Peyer's patch (tissue), 4 donors: ENCODE results near the gene LYPD4. TPM values are rescaled to one million over a fixed set of nuclear protein-coding genes. Genes with fewer than 3 reads are reported as not detected.
A peak's percentile ranks its signal among the peaks of the same experiment; 100 is the strongest.
"Not testable (repeated sequence)": the region's sequence is repeated elsewhere in the genome, so short reads cannot be mapped to it uniquely, and the experiment has no call there.

ENCODE experiments used
- DNase-seq, 3 donors: peaks; one replicate each; pipeline ENCODE4 v3.0.0-alpha.2; 2017 to 2019
- H3K27ac ChIP-seq, 4 donors: fragments of 200-600 bp; sonication (generic); one replicate each; pipeline ENCODE4 v1.5.1; 2016 to 2019
- H3K27me3 ChIP-seq, 2 donors: fragments of 200-600 bp; sonication (generic); one replicate each; pipeline ENCODE4 v1.5.1; 2019
- H3K36me3 ChIP-seq, 3 donors: fragments of 200-600 bp; sonication (generic); one replicate each; pipeline ENCODE4 v1.5.1; 2016 to 2019
- H3K4me1 ChIP-seq, 4 donors: fragments of 200-600 bp; sonication (generic); one replicate each; pipeline ENCODE4 v1.5.1; 2016 to 2019
- H3K4me3 ChIP-seq, 4 donors: fragments of 200-600 bp; sonication (generic); 1 replicate in 3 of 4; 2 replicates in 1 of 4; pipeline ENCODE4 v1.5.1; 2016 to 2019; ENCODE audit warnings: mild to moderate bottlenecking in 1 of 4
- H3K9me3 ChIP-seq, 4 donors: fragments of 200-600 bp; sonication (generic); one replicate each; pipeline ENCODE4 v1.5.1; 2016 to 2019; ENCODE audit warnings: mild to moderate bottlenecking in 1 of 4
- POLR2A ChIP-seq, 2 donors: fragments of 450-650 bp; IDR thresholded peaks; one replicate each; pipeline ENCODE4 v1.5.1; 2017; ENCODE audit warnings: antibody characterized with exemption in 2 of 2, mild to moderate bottlenecking in 2 of 2, moderate library complexity in 2 of 2
- total RNA-seq, 4 donors: library from RNA; depleted of rRNA; stranded (reverse); fragments of >200 nt; gene quantifications; one replicate each; pipeline ENCODE4 v1.1.0, GENCODE V29; 2016
- TF ChIP-seq, protein P1 (sequence below), 6 experiments: fragments of 450-650 bp in 4 of 6; fragments of 200-600 bp in 2 of 6; sonication (generic) in 1 of 6; IDR thresholded peaks; one replicate each; pipeline ENCODE4 v1.5.1; 2017 to 2019; ENCODE audit warnings: antibody characterized with exemption in 6 of 6, mild to moderate bottlenecking in 3 of 6, moderate library complexity in 1 of 6

LYPD4 gene
- total RNA-seq, 4 donors from 2014 or later: not detected

DNA sequence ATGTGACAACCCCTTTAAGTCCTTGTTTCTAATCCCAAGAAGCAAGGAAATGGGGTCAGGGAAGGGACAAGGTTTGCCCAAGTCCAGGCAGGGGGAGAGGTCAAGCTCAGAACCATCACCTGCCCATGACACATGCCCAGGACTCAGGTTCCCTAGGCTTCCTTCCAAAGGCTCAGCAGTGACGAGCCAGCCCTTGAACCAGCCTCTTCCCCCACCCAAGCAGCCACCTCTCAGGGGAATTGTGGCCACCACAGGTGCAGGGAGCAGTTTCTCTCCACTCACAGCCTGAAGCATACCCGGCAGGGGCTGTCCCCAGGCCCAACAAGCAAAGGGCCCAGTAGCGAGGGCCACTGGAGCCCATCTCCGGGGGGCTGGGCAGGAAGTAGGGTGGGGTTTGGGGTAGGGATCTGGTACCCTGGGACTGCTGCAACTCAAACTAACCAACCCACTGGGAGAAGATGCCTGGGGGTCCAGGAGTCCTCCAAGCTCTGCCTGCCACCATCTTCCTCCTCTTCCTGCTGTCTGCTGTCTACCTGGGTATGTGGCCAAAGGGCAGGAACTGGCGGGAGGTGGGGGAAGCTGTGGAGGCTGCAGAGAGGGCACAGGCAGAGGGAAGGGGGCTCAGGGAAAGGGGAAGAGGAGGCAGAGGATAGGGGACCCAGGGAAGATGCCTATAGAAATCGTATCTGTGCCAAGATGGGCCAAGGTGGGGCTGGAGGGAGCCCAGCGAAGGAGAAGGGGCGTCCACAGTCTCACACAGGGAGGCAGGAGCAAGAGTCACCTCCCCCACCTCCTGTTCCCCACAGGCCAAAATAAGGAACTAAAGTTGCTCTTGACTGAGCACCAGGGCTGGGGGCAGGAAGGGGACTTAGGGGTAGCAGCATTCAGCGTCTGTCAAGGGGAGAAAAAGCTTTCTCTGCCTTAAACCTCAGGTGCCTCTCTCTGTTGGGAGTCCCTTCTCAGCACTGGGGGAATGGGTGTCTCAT lies 32.7 kb upstream of the LYPD4 start, which contains the start of gene CD79A:
Gene CD79A (plus strand): TSS at position 433 of the 986 bp plus-strand sequence. CDS start 26 bp downstream, at position 459.
- peak within 1 kb of the TSS in 2 of 4 donors; percentile 55 to 58 for H3K4me3 ChIP-seq
- peaks cover 0 to 47% (median 30%) of the 10 kb centered on the region in 4 donors for H3K4me1 ChIP-seq
- DNase-seq: peak in 2 of 3 donors; percentile 94
- no peak for TF ChIP-seq POLR2A (IDR thresholded peaks at IDR 0.05)
- TF ChIP-seq, protein P1, sequence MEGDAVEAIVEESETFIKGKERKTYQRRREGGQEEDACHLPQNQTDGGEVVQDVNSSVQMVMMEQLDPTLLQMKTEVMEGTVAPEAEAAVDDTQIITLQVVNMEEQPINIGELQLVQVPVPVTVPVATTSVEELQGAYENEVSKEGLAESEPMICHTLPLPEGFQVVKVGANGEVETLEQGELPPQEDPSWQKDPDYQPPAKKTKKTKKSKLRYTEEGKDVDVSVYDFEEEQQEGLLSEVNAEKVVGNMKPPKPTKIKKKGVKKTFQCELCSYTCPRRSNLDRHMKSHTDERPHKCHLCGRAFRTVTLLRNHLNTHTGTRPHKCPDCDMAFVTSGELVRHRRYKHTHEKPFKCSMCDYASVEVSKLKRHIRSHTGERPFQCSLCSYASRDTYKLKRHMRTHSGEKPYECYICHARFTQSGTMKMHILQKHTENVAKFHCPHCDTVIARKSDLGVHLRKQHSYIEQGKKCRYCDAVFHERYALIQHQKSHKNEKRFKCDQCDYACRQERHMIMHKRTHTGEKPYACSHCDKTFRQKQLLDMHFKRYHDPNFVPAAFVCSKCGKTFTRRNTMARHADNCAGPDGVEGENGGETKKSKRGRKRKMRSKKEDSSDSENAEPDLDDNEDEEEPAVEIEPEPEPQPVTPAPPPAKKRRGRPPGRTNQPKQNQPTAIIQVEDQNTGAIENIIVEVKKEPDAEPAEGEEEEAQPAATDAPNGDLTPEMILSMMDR (IDR thresholded peaks at IDR 0.05): no peak
- no peaks in the 10 kb centered on the region for H3K27me3 ChIP-seq
- no peaks in the 10 kb centered on the region for H3K9me3 ChIP-seq
- H3K36me3 ChIP-seq: no peaks in the 10 kb centered on the region
- H3K27ac ChIP-seq: peak within 1 kb of the TSS; percentile 56 to 98 (median 79)

DNA sequence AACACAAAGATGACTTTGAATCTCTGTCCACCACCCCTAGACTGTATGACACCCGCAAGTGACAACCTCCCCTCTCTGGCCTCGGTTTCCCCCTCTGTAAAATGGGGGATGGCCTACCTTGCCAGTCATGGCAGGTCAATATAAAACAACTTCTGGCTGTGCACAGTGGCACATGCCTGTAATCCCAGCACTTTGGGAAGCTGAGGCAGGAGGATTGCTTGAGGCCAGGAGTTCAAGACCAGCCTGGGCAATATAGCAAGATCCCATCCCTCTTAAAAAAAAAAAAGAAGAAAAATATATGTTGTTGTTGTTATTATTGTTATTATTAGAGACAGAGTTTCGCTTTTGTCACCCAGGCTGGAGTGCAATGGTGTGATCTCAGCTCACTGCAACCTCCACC lies 31.5 kb upstream of the LYPD4 start:
- Histone ChIP-seq H3K4me1 (peaks cover 0 to 59% (median 35%) of the 10 kb centered on the region in 4 donors), H3K27ac (peak overlapping the region; percentile 56 to 98 (median 79)), H3K36me3 (peaks cover 0 to 11% (median 0%) of the 10 kb centered on the region in 3 donors)
- not testable (repeated sequence) for DNase-seq, H3K4me3 ChIP-seq, H3K9me3 ChIP-seq, H3K27me3 ChIP-seq

DNA sequence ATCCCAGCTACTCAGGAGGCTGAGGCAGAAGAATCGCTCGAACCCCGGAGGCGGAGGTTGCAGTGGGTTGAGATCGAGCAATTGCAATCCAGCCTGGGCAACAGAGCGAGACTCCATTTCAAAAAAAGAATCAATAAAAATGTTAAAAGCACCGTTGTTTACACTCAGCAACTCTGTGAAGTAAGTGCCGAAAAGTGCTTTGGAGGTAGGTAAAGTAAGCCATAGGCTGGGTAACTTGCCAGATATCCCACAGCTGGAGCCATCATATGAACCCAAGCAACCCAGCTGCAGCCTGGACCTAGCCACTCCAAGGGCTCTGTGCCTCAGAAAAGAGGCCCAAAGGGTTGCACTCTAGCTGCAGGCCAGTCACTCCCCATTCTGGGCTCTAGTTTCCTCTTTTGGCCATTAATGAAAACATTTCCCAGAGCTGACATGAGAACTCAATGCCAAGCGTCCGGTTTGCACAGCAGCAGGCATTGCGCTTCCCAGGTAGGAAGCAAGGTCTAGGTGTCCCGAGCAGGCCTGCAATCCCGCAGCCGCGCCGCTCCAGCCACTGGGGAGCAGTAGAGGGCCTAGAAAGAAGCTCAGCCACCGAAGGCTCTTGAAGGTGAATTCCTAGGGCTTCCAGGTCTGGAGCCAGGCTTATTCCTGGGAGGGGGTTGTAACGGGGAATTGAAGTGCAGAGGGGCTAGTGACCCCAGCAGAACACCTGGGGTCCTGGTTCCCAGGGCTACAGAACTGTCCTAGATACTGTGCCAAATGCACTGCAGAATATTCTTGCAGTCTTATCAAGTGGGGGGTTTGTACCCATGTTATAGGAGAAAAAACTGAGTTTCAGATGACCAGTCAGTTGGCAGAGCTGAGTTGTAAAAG lies 28.5 kb upstream of the LYPD4 start:
- Histone ChIP-seq H3K27me3 (no peaks in the 10 kb centered on the region), H3K27ac (peak overlapping the region; percentile 9 to 98 (median 64)), H3K4me1 (peaks cover 3 to 60% (median 53%) of the 10 kb centered on the region in 4 donors), H3K9me3 (no peaks in the 10 kb centered on the region), H3K4me3 (no peak overlapping the region), H3K36me3 (peaks cover 0 to 28% (median 0%) of the 10 kb centered on the region in 3 donors)
- DNase-seq: peak; percentile 87 to 93 (median 89)
- TF ChIP-seq, protein P1 (IDR thresholded peaks at IDR 0.05): peak; percentile 67 to 90 (median 79)
- no peak for TF ChIP-seq POLR2A (IDR thresholded peaks at IDR 0.05)

DNA sequence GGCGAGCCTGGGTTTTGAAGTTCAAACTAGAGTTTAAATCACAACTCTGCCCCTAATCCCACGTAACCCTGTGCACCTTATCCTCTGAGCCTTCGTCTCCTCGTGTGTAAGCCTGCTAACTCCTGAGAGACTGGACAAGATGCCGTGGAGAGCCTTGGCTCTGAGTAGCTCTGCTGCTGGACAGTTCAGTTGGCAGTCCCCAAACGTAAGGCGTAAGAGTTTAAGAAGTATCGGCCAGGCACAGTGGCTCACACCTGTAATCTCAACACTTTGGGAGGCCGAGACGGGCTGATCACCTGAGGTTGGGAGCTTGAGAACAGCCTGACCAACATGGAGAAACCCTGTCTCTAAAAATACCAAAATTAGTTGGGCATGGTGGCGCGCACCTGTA lies 27.9 kb upstream of the LYPD4 start:
- Histone ChIP-seq H3K9me3 (no peaks in the 10 kb centered on the region), H3K36me3 (peaks cover 0 to 28% (median 0%) of the 10 kb centered on the region in 3 donors), H3K4me3 (no peak overlapping the region), H3K27ac (peak overlapping the region; percentile 62 to 98 (median 70)), H3K4me1 (peaks cover 3 to 60% (median 57%) of the 10 kb centered on the region in 4 donors), H3K27me3 (no peaks in the 10 kb centered on the region)
- DNase-seq: no peak
- no peak for TF ChIP-seq POLR2A (IDR thresholded peaks at IDR 0.05)
- TF ChIP-seq, protein P1 (IDR thresholded peaks at IDR 0.05): no peak

DNA sequence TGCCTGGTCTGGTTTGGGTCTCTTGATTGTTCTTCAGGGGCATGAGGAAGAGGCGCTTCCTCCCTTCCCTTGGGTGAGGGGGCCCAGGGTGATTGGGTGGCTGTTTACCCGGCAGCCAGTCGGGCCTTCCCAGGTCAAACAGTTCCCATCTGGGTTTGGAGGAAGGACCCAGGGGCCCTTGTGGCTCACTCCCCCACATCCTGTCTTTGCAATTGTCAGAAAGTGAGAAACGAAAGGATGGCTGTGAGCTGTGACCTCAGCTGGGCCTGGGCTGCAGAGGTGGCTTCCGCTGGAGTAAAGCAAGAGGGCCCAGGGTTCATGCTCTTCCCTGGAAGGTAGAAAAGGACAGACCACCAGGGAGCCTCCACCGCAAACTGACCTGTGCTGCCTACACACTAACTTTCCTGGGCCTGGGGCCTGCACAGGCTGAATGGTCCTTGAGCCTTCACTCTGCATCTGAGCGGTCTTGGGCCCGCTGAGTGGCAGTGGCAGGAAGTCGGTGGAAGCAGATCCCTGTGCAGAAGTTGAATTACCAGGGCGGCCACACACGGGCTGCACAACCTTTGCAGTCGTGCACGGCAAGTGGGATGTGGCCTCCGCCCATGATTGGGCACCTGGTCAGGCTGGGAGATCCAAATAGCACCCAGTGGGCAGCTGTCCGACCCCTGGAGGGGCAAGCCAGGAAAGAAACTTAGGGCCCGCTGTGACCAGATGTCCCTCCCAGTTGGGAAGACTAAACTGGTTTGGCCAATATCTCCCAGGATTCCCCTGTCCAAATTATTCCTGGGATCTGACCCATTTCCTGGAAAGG lies 27.3 kb upstream of the LYPD4 start:
- Histone ChIP-seq H3K4me3 (peak overlapping the region in 1 of 4 donors; percentile 7), H3K27me3 (no peaks in the 10 kb centered on the region), H3K27ac (peak overlapping the region; percentile 62 to 98 (median 70)), H3K36me3 (peaks cover 0 to 28% (median 0%) of the 10 kb centered on the region in 3 donors), H3K9me3 (no peaks in the 10 kb centered on the region), H3K4me1 (peaks cover 3 to 56% (median 56%) of the 10 kb centered on the region in 4 donors)
- DNase-seq: peak in 2 of 3 donors; percentile 89 to 93
- no peak for TF ChIP-seq POLR2A (IDR thresholded peaks at IDR 0.05)
- TF ChIP-seq, protein P1 (IDR thresholded peaks at IDR 0.05): no peak
